GM23338 (cell line): ENCODE data around the gene MAP4. TPM values are rescaled to one million over a fixed set of nuclear protein-coding genes. Genes with fewer than 3 reads are reported as not detected.

ENCODE experiments used
- ATAC-seq: fragments of 200-7000 bp; cut with Tn5 transposase; 3 replicates; pipeline ENCODE4 v1.9.1; 2020
- DNase-seq: peaks from one replicate; pipeline ENCODE4 v3.0.0-alpha.2; 2015; ENCODE audit warnings: low spot score
- H2AFZ ChIP-seq: fragments of 200-600 bp; sonication (generic); 2 replicates; pipeline ENCODE4 v1.8.0; 2016; ENCODE audit warnings: antibody characterized with exemption, mild to moderate bottlenecking, moderate library complexity
- H3F3A ChIP-seq: fragments of 200-600 bp; sonication (generic); replicated peaks from 2 replicates; pipeline ENCODE4 v1.8.0; 2017; ENCODE audit warnings: antibody characterized with exemption, mixed run types, low read depth
- H3K27ac ChIP-seq: fragments of 200-600 bp; sonication (generic); 2 replicates; pipeline ENCODE4 v1.6.1; 2016; ENCODE audit warnings: low read depth
- H3K27me3 ChIP-seq: fragments of 200-600 bp; sonication (generic); 2 replicates; pipeline ENCODE4 v1.8.0; 2016; ENCODE audit warnings: mild to moderate bottlenecking, mixed run types, moderate library complexity; ENCODE audit not compliant: insufficient read depth
- H3K36me3 ChIP-seq: fragments of 200-600 bp; sonication (generic); 2 replicates; pipeline ENCODE4 v1.8.0; 2016; ENCODE audit warnings: mild to moderate bottlenecking; ENCODE audit not compliant: insufficient read depth
- H3K4me1 ChIP-seq: fragments of 200-600 bp; sonication (generic); 2 replicates; pipeline ENCODE4 v1.8.0; 2016; ENCODE audit warnings: mild to moderate bottlenecking, moderate library complexity; ENCODE audit not compliant: insufficient read depth
- H3K4me2 ChIP-seq: fragments of 200-600 bp; sonication (generic); 2 replicates; pipeline ENCODE4 v1.7.1; 2017; ENCODE audit warnings: mixed run types
- H3K4me3 ChIP-seq: fragments of 200-600 bp; sonication (generic); 2 replicates; pipeline ENCODE4 v1.6.1; 2016; ENCODE audit warnings: mixed run types
- H3K79me2 ChIP-seq: fragments of 200-600 bp; sonication (generic); replicated peaks from 2 replicates; pipeline ENCODE4 v1.8.0; 2017; ENCODE audit warnings: mild to moderate bottlenecking; ENCODE audit not compliant: insufficient read depth
- H3K9me2 ChIP-seq: fragments of 200-600 bp; sonication (generic); 2 replicates; pipeline ENCODE4 v1.8.0; 2017; ENCODE audit not compliant: insufficient read depth
- H4K20me1 ChIP-seq: fragments of 200-600 bp; sonication (generic); replicated peaks from 2 replicates; pipeline ENCODE4 v1.8.0; 2017; ENCODE audit warnings: mild to moderate bottlenecking; ENCODE audit not compliant: insufficient read depth
- H3K27ac Mint-ChIP-seq: 2 replicates; pipeline ENCODE4 v1.8.0; 2020; ENCODE audit warnings: inconsistent platforms, mild to moderate bottlenecking, moderate library complexity, mixed read lengths
- H3K27me3 Mint-ChIP-seq: 3 replicates; pipeline ENCODE4 v1.8.0; 2022; ENCODE audit warnings: low read depth, mild to moderate bottlenecking, moderate library complexity, mixed read lengths, inconsistent platforms; ENCODE audit not compliant: insufficient read depth, poor library complexity
- H3K36me3 Mint-ChIP-seq: 3 replicates; pipeline ENCODE4 v1.8.0; 2021; ENCODE audit warnings: low read depth, mild to moderate bottlenecking, inconsistent platforms, moderate library complexity, mixed read lengths
- H3K4me1 Mint-ChIP-seq: 3 replicates; pipeline ENCODE4 v1.8.0; 2020; ENCODE audit warnings: mild to moderate bottlenecking, inconsistent platforms, mixed read lengths
- H3K4me3 Mint-ChIP-seq: 3 replicates; pipeline ENCODE4 v1.8.0; 2021; ENCODE audit warnings: moderate library complexity, mild to moderate bottlenecking, inconsistent platforms, mixed read lengths
- H3K9me3 Mint-ChIP-seq: 3 replicates; pipeline ENCODE4 v1.8.0; 2020; ENCODE audit warnings: moderate library complexity, mild to moderate bottlenecking, inconsistent platforms, mixed read lengths
- CREB1 ChIP-seq: fragments of 250-450 bp; sonication (Bioruptor Pico); IDR thresholded peaks from 2 replicates; pipeline ENCODE4 v1.5.0; 2020; ENCODE audit warnings: low read depth, mild to moderate bottlenecking, moderate library complexity
- EZH2 ChIP-seq: fragments of 200-600 bp; sonication (generic); IDR thresholded peaks from one replicate; pipeline ENCODE4 v1.8.0; 2017; ENCODE audit warnings: antibody characterized with exemption, mild to moderate bottlenecking, low read depth; ENCODE audit not compliant: unreplicated experiment
- EZH2phosphoT487 ChIP-seq: fragments of 200-600 bp; sonication (generic); IDR thresholded peaks from one replicate; pipeline ENCODE4 v1.8.1; 2018; ENCODE audit warnings: antibody characterized with exemption; ENCODE audit not compliant: unreplicated experiment
- JUNB ChIP-seq: IDR thresholded peaks from one replicate; pipeline ENCODE4 v1.6.1; 2016; ENCODE audit warnings: antibody characterized with exemption; ENCODE audit not compliant: unreplicated experiment
- NANOG ChIP-seq: IDR thresholded peaks from 2 replicates; pipeline ENCODE4 v1.6.1; 2016; ENCODE audit warnings: antibody characterized with exemption, borderline replicate concordance
- POLR2AphosphoS5 ChIP-seq: IDR thresholded peaks from 2 replicates; pipeline ENCODE4 v1.6.1; 2016; ENCODE audit warnings: antibody characterized with exemption, low read depth
- STAT1 ChIP-seq: IDR thresholded peaks from one replicate; pipeline ENCODE4 v1.6.1; 2016; ENCODE audit warnings: antibody characterized with exemption; ENCODE audit not compliant: unreplicated experiment
- ZNF114 ChIP-seq: fragments of 250-450 bp; sonication (Bioruptor Pico); IDR thresholded peaks from 2 replicates; pipeline ENCODE4 v1.5.0; 2020; ENCODE audit warnings: mild to moderate bottlenecking, moderate library complexity
- ZNF331 ChIP-seq: fragments of 250-450 bp; sonication (Bioruptor Pico); IDR thresholded peaks from 2 replicates; pipeline ENCODE4 v1.5.0; 2020; ENCODE audit warnings: low read depth, mild to moderate bottlenecking, moderate library complexity
- polyA plus RNA-seq: library from polyadenylated mRNA; unstranded; fragments of >200 nt; fragmentation: Nextera tagmentation; extraction: Ambion mirVana; gene quantifications from 2 replicates; pipeline ENCODE4 v1.2.1, GENCODE V29; 2016
- total RNA-seq: library from RNA; depleted of rRNA; stranded (reverse); fragments of >200 nt; shearing (Covaris generic); gene quantifications from 2 replicates; pipeline ENCODE4 v1.2.3, GENCODE V29; 2014
- TF ChIP-seq, protein P1 (sequence below): IDR thresholded peaks from 2 replicates; pipeline ENCODE4 v1.6.1; 2016; ENCODE audit warnings: antibody characterized with exemption
- TF ChIP-seq, protein P2 (sequence below): fragments of 250-450 bp; sonication (Bioruptor Pico); IDR thresholded peaks from 2 replicates; pipeline ENCODE4 v1.5.0; 2020; ENCODE audit warnings: mild to moderate bottlenecking, moderate library complexity
- TF ChIP-seq, protein P3 (sequence below): IDR thresholded peaks from one replicate; pipeline ENCODE4 v1.6.1; 2018; ENCODE audit warnings: antibody characterized with exemption; ENCODE audit not compliant: unreplicated experiment
- TF ChIP-seq, protein P4 (sequence below), 2 experiments: fragments of 200-600 bp in 1 of 2; sonication (generic) in 1 of 2; conservative IDR thresholded peaks; 2 replicates each; pipeline versions ENCODE4 v1.5.1 to v1.6.1; 2016 to 2017; ENCODE audit warnings: antibody characterized with exemption in 2 of 2, low read depth in 2 of 2, mild to moderate bottlenecking in 2 of 2, moderate library complexity in 1 of 2

MAP4 gene
- total and polyA plus RNA-seq, 2 experiments from 2014 or later = 103 to 113 TPM

DNA sequence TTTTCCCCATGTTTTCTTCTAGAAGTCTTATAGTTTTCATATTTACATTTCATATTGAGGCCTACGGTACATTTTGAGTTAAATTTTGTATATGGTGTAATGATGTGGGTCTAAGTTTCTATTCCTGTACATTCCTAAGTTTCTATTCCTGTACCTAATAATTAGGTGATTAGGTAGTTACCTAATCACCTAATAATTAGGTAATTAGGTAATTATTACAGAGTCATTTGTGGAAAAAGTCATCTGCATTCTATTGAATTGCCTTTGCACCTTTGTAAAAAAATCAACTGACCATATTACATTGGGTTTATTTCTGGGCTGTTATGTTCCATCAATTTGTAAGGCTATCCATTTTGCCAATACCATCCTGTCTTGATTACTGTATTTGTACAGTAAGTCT is 37.1 kb downstream of the MAP4 start:
- Mint-ChIP-seq H3K27ac (no peak overlapping the region), H3K36me3 (no peaks in the 10 kb centered on the region; the same call in 2 of the 3 replicates), H3K4me1 (no peaks in the 10 kb centered on the region), H3K4me3 (no peak overlapping the region), H3K9me3 (no peaks in the 10 kb centered on the region), H3K27me3 (peaks cover 3% of the 10 kb centered on the region)
- no peak overlapping the region for H3K27ac ChIP-seq
- H3K9me2 ChIP-seq = no peaks in the 10 kb centered on the region
- no peaks in the 10 kb centered on the region for H3K27me3 ChIP-seq
- H3K4me3 ChIP-seq = no peak overlapping the region
- no peaks in the 10 kb centered on the region for H3K4me1 ChIP-seq
- H3K4me2 ChIP-seq = no peak overlapping the region
- H3K36me3 ChIP-seq = no peaks in the 10 kb centered on the region
- no peak for DNase-seq
- TF ChIP-seq EZH2 = no peak
- TF ChIP-seq ZNF114 = no peak
- no peak for TF ChIP-seq EZH2phosphoT487
- TF ChIP-seq STAT1 = no peak
- no peak for TF ChIP-seq JUNB
- TF ChIP-seq, protein P1, sequence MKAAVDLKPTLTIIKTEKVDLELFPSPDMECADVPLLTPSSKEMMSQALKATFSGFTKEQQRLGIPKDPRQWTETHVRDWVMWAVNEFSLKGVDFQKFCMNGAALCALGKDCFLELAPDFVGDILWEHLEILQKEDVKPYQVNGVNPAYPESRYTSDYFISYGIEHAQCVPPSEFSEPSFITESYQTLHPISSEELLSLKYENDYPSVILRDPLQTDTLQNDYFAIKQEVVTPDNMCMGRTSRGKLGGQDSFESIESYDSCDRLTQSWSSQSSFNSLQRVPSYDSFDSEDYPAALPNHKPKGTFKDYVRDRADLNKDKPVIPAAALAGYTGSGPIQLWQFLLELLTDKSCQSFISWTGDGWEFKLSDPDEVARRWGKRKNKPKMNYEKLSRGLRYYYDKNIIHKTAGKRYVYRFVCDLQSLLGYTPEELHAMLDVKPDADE = no peak
- no peak for TF ChIP-seq POLR2AphosphoS5
- TF ChIP-seq CREB1 = no peak
- TF ChIP-seq, protein P2, sequence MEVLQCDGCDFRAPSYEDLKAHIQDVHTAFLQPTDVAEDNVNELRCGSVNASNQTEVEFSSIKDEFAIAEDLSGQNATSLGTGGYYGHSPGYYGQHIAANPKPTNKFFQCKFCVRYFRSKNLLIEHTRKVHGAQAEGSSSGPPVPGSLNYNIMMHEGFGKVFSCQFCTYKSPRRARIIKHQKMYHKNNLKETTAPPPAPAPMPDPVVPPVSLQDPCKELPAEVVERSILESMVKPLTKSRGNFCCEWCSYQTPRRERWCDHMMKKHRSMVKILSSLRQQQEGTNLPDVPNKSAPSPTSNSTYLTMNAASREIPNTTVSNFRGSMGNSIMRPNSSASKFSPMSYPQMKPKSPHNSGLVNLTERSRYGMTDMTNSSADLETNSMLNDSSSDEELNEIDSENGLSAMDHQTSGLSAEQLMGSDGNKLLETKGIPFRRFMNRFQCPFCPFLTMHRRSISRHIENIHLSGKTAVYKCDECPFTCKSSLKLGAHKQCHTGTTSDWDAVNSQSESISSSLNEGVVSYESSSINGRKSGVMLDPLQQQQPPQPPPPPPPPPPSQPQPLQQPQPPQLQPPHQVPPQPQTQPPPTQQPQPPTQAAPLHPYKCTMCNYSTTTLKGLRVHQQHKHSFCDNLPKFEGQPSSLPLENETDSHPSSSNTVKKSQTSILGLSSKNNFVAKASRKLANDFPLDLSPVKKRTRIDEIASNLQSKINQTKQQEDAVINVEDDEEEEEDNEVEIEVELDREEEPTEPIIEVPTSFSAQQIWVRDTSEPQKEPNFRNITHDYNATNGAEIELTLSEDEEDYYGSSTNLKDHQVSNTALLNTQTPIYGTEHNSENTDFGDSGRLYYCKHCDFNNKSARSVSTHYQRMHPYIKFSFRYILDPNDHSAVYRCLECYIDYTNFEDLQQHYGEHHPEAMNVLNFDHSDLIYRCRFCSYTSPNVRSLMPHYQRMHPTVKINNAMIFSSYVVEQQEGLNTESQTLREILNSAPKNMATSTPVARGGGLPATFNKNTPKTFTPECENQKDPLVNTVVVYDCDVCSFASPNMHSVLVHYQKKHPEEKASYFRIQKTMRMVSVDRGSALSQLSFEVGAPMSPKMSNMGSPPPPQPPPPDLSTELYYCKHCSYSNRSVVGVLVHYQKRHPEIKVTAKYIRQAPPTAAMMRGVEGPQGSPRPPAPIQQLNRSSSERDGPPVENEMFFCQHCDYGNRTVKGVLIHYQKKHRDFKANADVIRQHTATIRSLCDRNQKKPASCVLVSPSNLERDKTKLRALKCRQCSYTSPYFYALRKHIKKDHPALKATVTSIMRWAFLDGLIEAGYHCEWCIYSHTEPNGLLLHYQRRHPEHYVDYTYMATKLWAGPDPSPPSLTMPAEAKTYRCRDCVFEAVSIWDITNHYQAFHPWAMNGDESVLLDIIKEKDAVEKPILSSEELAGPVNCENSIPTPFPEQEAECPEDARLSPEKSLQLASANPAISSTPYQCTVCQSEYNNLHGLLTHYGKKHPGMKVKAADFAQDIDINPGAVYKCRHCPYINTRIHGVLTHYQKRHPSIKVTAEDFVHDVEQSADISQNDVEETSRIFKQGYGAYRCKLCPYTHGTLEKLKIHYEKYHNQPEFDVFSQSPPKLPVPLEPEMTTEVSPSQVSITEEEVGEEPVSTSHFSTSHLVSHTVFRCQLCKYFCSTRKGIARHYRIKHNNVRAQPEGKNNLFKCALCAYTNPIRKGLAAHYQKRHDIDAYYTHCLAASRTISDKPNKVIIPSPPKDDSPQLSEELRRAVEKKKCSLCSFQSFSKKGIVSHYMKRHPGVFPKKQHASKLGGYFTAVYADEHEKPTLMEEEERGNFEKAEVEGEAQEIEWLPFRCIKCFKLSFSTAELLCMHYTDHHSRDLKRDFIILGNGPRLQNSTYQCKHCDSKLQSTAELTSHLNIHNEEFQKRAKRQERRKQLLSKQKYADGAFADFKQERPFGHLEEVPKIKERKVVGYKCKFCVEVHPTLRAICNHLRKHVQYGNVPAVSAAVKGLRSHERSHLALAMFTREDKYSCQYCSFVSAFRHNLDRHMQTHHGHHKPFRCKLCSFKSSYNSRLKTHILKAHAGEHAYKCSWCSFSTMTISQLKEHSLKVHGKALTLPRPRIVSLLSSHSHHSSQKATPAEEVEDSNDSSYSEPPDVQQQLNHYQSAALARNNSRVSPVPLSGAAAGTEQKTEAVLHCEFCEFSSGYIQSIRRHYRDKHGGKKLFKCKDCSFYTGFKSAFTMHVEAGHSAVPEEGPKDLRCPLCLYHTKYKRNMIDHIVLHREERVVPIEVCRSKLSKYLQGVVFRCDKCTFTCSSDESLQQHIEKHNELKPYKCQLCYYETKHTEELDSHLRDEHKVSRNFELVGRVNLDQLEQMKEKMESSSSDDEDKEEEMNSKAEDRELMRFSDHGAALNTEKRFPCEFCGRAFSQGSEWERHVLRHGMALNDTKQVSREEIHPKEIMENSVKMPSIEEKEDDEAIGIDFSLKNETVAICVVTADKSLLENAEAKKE = no peak
- TF ChIP-seq NANOG = no peak
- no peak for TF ChIP-seq ZNF331
- TF ChIP-seq, protein P3, sequence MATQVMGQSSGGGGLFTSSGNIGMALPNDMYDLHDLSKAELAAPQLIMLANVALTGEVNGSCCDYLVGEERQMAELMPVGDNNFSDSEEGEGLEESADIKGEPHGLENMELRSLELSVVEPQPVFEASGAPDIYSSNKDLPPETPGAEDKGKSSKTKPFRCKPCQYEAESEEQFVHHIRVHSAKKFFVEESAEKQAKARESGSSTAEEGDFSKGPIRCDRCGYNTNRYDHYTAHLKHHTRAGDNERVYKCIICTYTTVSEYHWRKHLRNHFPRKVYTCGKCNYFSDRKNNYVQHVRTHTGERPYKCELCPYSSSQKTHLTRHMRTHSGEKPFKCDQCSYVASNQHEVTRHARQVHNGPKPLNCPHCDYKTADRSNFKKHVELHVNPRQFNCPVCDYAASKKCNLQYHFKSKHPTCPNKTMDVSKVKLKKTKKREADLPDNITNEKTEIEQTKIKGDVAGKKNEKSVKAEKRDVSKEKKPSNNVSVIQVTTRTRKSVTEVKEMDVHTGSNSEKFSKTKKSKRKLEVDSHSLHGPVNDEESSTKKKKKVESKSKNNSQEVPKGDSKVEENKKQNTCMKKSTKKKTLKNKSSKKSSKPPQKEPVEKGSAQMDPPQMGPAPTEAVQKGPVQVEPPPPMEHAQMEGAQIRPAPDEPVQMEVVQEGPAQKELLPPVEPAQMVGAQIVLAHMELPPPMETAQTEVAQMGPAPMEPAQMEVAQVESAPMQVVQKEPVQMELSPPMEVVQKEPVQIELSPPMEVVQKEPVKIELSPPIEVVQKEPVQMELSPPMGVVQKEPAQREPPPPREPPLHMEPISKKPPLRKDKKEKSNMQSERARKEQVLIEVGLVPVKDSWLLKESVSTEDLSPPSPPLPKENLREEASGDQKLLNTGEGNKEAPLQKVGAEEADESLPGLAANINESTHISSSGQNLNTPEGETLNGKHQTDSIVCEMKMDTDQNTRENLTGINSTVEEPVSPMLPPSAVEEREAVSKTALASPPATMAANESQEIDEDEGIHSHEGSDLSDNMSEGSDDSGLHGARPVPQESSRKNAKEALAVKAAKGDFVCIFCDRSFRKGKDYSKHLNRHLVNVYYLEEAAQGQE = no peak
- TF ChIP-seq, protein P4, sequence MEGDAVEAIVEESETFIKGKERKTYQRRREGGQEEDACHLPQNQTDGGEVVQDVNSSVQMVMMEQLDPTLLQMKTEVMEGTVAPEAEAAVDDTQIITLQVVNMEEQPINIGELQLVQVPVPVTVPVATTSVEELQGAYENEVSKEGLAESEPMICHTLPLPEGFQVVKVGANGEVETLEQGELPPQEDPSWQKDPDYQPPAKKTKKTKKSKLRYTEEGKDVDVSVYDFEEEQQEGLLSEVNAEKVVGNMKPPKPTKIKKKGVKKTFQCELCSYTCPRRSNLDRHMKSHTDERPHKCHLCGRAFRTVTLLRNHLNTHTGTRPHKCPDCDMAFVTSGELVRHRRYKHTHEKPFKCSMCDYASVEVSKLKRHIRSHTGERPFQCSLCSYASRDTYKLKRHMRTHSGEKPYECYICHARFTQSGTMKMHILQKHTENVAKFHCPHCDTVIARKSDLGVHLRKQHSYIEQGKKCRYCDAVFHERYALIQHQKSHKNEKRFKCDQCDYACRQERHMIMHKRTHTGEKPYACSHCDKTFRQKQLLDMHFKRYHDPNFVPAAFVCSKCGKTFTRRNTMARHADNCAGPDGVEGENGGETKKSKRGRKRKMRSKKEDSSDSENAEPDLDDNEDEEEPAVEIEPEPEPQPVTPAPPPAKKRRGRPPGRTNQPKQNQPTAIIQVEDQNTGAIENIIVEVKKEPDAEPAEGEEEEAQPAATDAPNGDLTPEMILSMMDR (conservative IDR thresholded peaks at IDR 0.05; ENCODE audit: low read depth in 2 of 2) = no peak
- ATAC-seq = no peak
- H2AFZ ChIP-seq = no peak overlapping the region
- H3K79me2 ChIP-seq = peaks cover 18% of the 10 kb centered on the region
- no peaks in the 10 kb centered on the region for H3F3A ChIP-seq
- peaks cover 5% of the 10 kb centered on the region; the same call in 1 of the 2 replicates for H4K20me1 ChIP-seq
